Endothelial cell of umbilical vein (primary cell): ENCODE measurements around the gene GIGYF2.

Experiments
- EZH2 ChIP-seq: IDR thresholded peaks from 2 replicates; pipeline ENCODE4 v1.6.1; 2012; ENCODE audit warnings: borderline replicate concordance, low read depth, mild to moderate bottlenecking, moderate library complexity, low read length, inconsistent platforms; ENCODE audit not compliant: severe bottlenecking
- GATA2 ChIP-seq: IDR thresholded peaks from 2 replicates; pipeline ENCODE4 v1.7.0; 2011; ENCODE audit warnings: low read depth, mild to moderate bottlenecking, moderate library complexity, mixed read lengths, low read length; ENCODE audit not compliant: insufficient read length, insufficient read depth
- MYC ChIP-seq: IDR thresholded peaks from one replicate; pipeline ENCODE4 v1.6.1; 2011; ENCODE audit warnings: mild to moderate bottlenecking, low read depth, low read length
- POLR2A ChIP-seq: IDR thresholded peaks from 2 replicates; pipeline ENCODE4 v1.6.1; 2012; ENCODE audit warnings: low read depth, mild to moderate bottlenecking, control low read depth, low read length
- POLR2AphosphoS5 ChIP-seq: IDR thresholded peaks from 2 replicates; pipeline ENCODE4 v1.6.1; 2012; ENCODE audit warnings: low read depth, mild to moderate bottlenecking, control low read depth, low read length, moderate library complexity; ENCODE audit not compliant: insufficient read depth
- TF ChIP-seq, protein P1 (sequence below), 2 donors: IDR thresholded peaks; 1 replicate in 1 of 2; 2 replicates in 1 of 2; pipeline ENCODE4 v1.5.1; 2011; ENCODE audit warnings: low read length in 2 of 2, mild to moderate bottlenecking in 2 of 2, moderate library complexity in 2 of 2, control low read depth in 1 of 2, inconsistent platforms in 1 of 2, low read depth in 1 of 2; ENCODE audit not compliant: insufficient read depth in 1 of 2; ENCODE audit errors: extremely low read depth in 1 of 2
- TF ChIP-seq, protein P2 (sequence below): IDR thresholded peaks from 2 replicates; pipeline ENCODE4 v1.6.1; 2011; ENCODE audit not compliant: insufficient read depth, insufficient read length

DNA sequence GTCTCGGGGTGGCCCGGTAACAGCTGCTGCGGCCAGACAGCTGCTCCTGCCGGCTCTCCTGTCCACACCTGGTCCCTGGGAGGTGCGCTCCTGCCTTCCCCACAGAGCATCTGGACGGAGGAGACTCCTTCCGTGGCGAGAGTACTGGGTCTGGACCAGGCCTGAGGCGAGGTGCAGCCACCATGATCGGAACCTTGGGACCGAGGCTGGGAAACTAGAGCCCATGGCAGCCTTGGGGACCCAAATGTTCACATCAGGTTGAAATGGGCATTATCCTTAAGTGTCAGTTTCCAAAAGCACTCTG is 628 bp downstream of the GIGYF2 start:
- TF ChIP-seq GATA2 (no peak), POLR2A (no peak), EZH2 (no peak), POLR2AphosphoS5 (no peak), MYC (no peak)
- TF ChIP-seq, protein P1, sequence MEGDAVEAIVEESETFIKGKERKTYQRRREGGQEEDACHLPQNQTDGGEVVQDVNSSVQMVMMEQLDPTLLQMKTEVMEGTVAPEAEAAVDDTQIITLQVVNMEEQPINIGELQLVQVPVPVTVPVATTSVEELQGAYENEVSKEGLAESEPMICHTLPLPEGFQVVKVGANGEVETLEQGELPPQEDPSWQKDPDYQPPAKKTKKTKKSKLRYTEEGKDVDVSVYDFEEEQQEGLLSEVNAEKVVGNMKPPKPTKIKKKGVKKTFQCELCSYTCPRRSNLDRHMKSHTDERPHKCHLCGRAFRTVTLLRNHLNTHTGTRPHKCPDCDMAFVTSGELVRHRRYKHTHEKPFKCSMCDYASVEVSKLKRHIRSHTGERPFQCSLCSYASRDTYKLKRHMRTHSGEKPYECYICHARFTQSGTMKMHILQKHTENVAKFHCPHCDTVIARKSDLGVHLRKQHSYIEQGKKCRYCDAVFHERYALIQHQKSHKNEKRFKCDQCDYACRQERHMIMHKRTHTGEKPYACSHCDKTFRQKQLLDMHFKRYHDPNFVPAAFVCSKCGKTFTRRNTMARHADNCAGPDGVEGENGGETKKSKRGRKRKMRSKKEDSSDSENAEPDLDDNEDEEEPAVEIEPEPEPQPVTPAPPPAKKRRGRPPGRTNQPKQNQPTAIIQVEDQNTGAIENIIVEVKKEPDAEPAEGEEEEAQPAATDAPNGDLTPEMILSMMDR (IDR thresholded peaks at IDR 0.05; ENCODE audit: extremely low read depth in 1 of 2, insufficient read depth in 1 of 2, low read depth in 1 of 2, low read length in 2 of 2) = no peak
- TF ChIP-seq, protein P2, sequence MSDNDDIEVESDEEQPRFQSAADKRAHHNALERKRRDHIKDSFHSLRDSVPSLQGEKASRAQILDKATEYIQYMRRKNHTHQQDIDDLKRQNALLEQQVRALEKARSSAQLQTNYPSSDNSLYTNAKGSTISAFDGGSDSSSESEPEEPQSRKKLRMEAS = no peak
